GM12878 (cell line): Measurements from ENCODE around the gene C20orf144. TPM values are rescaled to one million over a fixed set of nuclear protein-coding genes. Genes with fewer than 3 reads are reported as not detected.

Experiments used
- ATAC-seq: fragments of 200-7000 bp; cut with Tn5 transposase; 3 replicates; pipeline ENCODE4 v1.9.1; 2020; ENCODE audit warnings: mild to moderate bottlenecking, moderate library complexity
- BruUV-seq: library from RNA; stranded (reverse); fragments of 400-500 nt; replicated peaks from 2 replicates; lab custom pipeline; 2021; lab: Mats Ljungman, UMichigan
- CTCF ChIA-PET: fragments of 300-600 bp; sonication (Branson Sonifier 250); formaldehyde crosslinking; extraction: SDS; loops from one replicate; lab custom pipeline; 2021; ENCODE audit warnings: inconsistent platforms; lab: Yijun Ruan, JAX
- POLR2A ChIA-PET: fragments of 350-600 bp; formaldehyde crosslinking; extraction: SDS; loops from one replicate; lab custom pipeline; 2021; ENCODE audit warnings: inconsistent platforms; lab: Charles Lee
- RAD21 ChIA-PET: fragments of 300-600 bp; sonication (Branson Sonifier 250); formaldehyde crosslinking; loops from one replicate; lab custom pipeline; 2023; ENCODE audit warnings: antibody characterized with exemption; ENCODE audit not compliant: unreplicated experiment; lab: Charles Lee
- SMC1A ChIA-PET: fragments of 300-600 bp; sonication (Branson Sonifier 250); formaldehyde crosslinking; loops from one replicate; lab custom pipeline; 2023; ENCODE audit not compliant: unreplicated experiment, uncharacterized antibody; lab: Charles Lee
- DNase-seq: peaks from one replicate; pipeline ENCODE4 v3.0.0-alpha.2; 2011; ENCODE audit warnings: low read depth, low spot score
- FAIRE-seq: peaks from 3 replicates; lab custom pipeline; 2011; peaks lifted over from hg19 to GRCh38; lab: Jason Lieb, UNC
- H2AFZ ChIP-seq: 2 replicates; pipeline ENCODE4 v1.6.0; 2011; ENCODE audit warnings: low read depth, low read length, control low read depth; ENCODE audit not compliant: control insufficient read depth
- H3K27ac ChIP-seq: 2 replicates; pipeline ENCODE4 v1.5.1; 2011; ENCODE audit warnings: control low read depth; ENCODE audit not compliant: control insufficient read depth, insufficient read depth
- H3K27me3 ChIP-seq, 2 experiments: replicated peaks in 1 of 2; 2 replicates each; pipeline versions ENCODE4 v1.6.0 to v1.6.1; 2011; ENCODE audit warnings: low read length in 1 of 2; ENCODE audit not compliant: control insufficient read depth in 2 of 2, insufficient read depth in 2 of 2
- H3K36me3 ChIP-seq, 2 experiments: 2 replicates each; pipeline ENCODE4 v1.5.1; 2011; ENCODE audit warnings: low read length in 1 of 2; ENCODE audit not compliant: control insufficient read depth in 2 of 2, insufficient read depth in 2 of 2
- H3K4me1 ChIP-seq: 2 replicates; pipeline ENCODE4 v1.6.1; 2011; ENCODE audit warnings: mild to moderate bottlenecking, low read length, moderate library complexity, mixed read lengths; ENCODE audit not compliant: control insufficient read depth, insufficient read depth
- H3K4me2 ChIP-seq: 2 replicates; pipeline ENCODE4 v1.6.0; 2011; ENCODE audit warnings: control low read depth; ENCODE audit not compliant: control insufficient read depth, insufficient read depth
- H3K4me3 ChIP-seq: fragments of 200-600 bp; sonication (generic); 2 replicates; pipeline ENCODE4 v1.5.1; 2016
- H3K79me2 ChIP-seq: 2 replicates; pipeline ENCODE4 v1.6.0; 2011; ENCODE audit warnings: low read length; ENCODE audit not compliant: control insufficient read depth, insufficient read depth
- H3K9ac ChIP-seq: 2 replicates; pipeline ENCODE4 v1.8.0; 2011; ENCODE audit warnings: low read length, control low read depth, mixed read lengths; ENCODE audit not compliant: control insufficient read depth, insufficient read depth
- H3K9me3 ChIP-seq: replicated peaks from 3 replicates; pipeline ENCODE4 v1.5.1; 2011; ENCODE audit warnings: mild to moderate bottlenecking, low read length; ENCODE audit not compliant: control insufficient read depth, insufficient read depth
- H4K20me1 ChIP-seq: 2 replicates; pipeline ENCODE4 v1.6.0; 2011; ENCODE audit not compliant: control insufficient read depth, insufficient read depth
- BACH1 ChIP-seq: fragments of 450-650 bp; IDR thresholded peaks from 2 replicates; pipeline ENCODE4 v1.6.1; 2017; ENCODE audit warnings: mild to moderate bottlenecking, borderline replicate concordance
- BHLHE40 ChIP-seq, 2 experiments: fragments of 450-650 bp in 1 of 2; IDR thresholded peaks; 2 replicates each; pipeline ENCODE4 v1.6.1; 2011 to 2017; ENCODE audit warnings: low read depth in 2 of 2, borderline replicate concordance in 1 of 2, improper control_type of control experiment in 1 of 2, low read length in 1 of 2, mild to moderate bottlenecking in 1 of 2
- LARP7 ChIP-seq: fragments of 450-650 bp; IDR thresholded peaks from 2 replicates; pipeline ENCODE4 v1.6.1; 2017; ENCODE audit warnings: mild to moderate bottlenecking
- POLR2A ChIP-seq: IDR thresholded peaks from 2 replicates; pipeline ENCODE4 v1.6.1; 2011; ENCODE audit warnings: low read depth, mild to moderate bottlenecking, low read length
- ZNF217 ChIP-seq: fragments of 450-650 bp; IDR thresholded peaks from 2 replicates; pipeline ENCODE4 v1.6.1; 2017; ENCODE audit warnings: antibody characterized with exemption, mild to moderate bottlenecking
- WGBS: methylation state at CpG from one replicate; pipeline ENCODE4 v1.1.6; 2016; ENCODE audit warnings: low lambda C conversion rate; ENCODE audit not compliant: insufficient replicate concordance, insufficient coverage; ENCODE audit errors: missing lambda C conversion rate; 5-methylcytosine and 5-hydroxymethylcytosine counted together
- in situ Hi-C: fragments of 300-500 bp; cut with MboI; formaldehyde crosslinking; loops from 9 replicates; pipeline ENCODE4 v1.14.3; 2018; ENCODE audit warnings: mixed read lengths
- intact Hi-C: fragments of 100-400 bp; cut with micrococcal nuclease; formaldehyde crosslinking; loops from one replicate; pipeline ENCODE4 v1.14.2; 2022; ENCODE audit not compliant: unreplicated experiment
- polyA plus RNA-seq, 11 experiments: library from polyadenylated mRNA; depleted of rRNA in 4 of 11; unstranded in 6 of 11; stranded (reverse) in 5 of 11; fragments of >200 nt; fragmentation: Nextera tagmentation in 4 of 11; fragmentation: Illumina TruSeq in 1 of 11; extraction: Ambion mirVana in 4 of 11; extraction: Trizol in 1 of 11; gene quantifications; 1 replicate in 1 of 11; 2 replicates in 10 of 11; pipeline versions ENCODE4 v1.2.1 to v1.2.3, GENCODE V29; 2011 to 2016; ENCODE audit warnings: inconsistent platforms in 2 of 11, missing spikeins in 2 of 11, low read depth in 1 of 11
- total RNA-seq, 4 experiments: library from RNA; depleted of rRNA in 3 of 4; stranded (reverse); fragments of >200 nt in 3 of 4; fragmentation: Illumina TruSeq in 1 of 4; extraction: Trizol in 1 of 4; gene quantifications; 2 replicates each; pipeline versions ENCODE4 v1.2.1 to v1.2.3, GENCODE V29; 2013 to 2021
- TF ChIP-seq, protein P1 (sequence below): fragments of 150-350 bp; IDR thresholded peaks from 2 replicates; pipeline ENCODE4 v1.6.1; 2016; ENCODE audit warnings: low read depth, low read length
- TF ChIP-seq, protein P2 (sequence below): fragments of 450-650 bp; IDR thresholded peaks from 2 replicates; pipeline ENCODE4 v1.6.1; 2017; ENCODE audit warnings: mild to moderate bottlenecking, moderate library complexity
- TF ChIP-seq, protein P3 (sequence below): fragments of 450-650 bp; conservative IDR thresholded peaks from 2 replicates; pipeline ENCODE4 v1.6.1; 2017; ENCODE audit warnings: mild to moderate bottlenecking, moderate library complexity

Gene C20orf144
- total and polyA plus RNA-seq, 10 of the 15 experiments (the other 5 are each of a cell fraction or from before 2014, with no cell fraction given), result 0.04 to 0.62 (median 0.23) TPM; not detected in 2

DNA sequence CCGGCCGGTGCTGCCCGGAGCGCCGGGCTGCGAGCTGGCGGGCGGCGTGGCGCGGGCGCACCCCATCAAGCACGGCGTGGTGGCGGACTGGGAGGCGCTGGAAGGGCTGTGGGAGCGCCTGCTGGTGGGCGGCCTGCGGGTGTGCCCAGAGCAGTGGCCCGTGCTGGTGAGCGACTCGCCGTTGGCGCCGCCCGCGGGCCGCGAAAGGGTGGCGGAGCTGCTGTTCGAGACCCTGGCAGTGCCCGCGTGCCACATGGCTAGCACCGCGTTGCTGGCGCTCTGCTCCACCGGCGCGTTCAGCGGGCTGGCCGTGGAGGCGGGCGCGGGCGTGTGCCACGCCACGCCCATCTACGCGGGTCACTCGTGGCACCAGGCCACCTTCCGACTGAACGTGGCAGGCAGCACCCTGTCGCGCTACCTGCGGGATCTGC, 5.1 kb downstream of the C20orf144 start:
- Histone ChIP-seq H3K27me3 (no peaks in the 10 kb centered on the region), H4K20me1 (peaks cover 4% of the 10 kb centered on the region; the same call in 1 of the 2 replicates), H3K79me2 (peaks cover 2% of the 10 kb centered on the region), H3K27ac (peak overlapping the region; percentile 65), H3K4me1 (peaks cover 29% of the 10 kb centered on the region), H3K4me3 (peak overlapping the region; percentile 75), H3K9ac (peak overlapping the region; percentile 36), H2AFZ (peak overlapping the region; percentile 39), H3K36me3 (no peaks in the 10 kb centered on the region), H3K9me3 (no peaks in the 10 kb centered on the region), H3K4me2 (peak overlapping the region; percentile 99)
- no TSS peak for BruUV-seq
- SMC1A ChIA-PET, result interaction anchor here (0.9 to 4.0 kb wide), 17 partner anchors 12 to 444 kb away, joined by 3 to 20 read pairs (median 4); partner anchors contain the start of genes CBFA2T2 and CDK5RAP1
- POLR2A ChIA-PET, result interaction anchor here (0.6 to 3.3 kb wide), 10 partner anchors 12 to 210 kb away, joined by 3 to 20 read pairs (median 4); partner anchors contain the start of genes CBFA2T2 and PXMP4
- DNase-seq, result no peak
- RAD21 ChIA-PET, result interaction anchor here (0.6 to 3.3 kb wide), 28 partner anchors 9 to 266 kb away, joined by 3 to 25 read pairs (median 4); partner anchors contain the start of genes CBFA2T2, CDK5RAP1, PXMP4 and SNTA1
- CTCF ChIA-PET, result interaction anchor here (0.5 to 4.1 kb wide), 34 partner anchors 9 to 368 kb away, joined by 3 to 43 read pairs (median 3); partner anchors contain the start of genes CBFA2T2, CDK5RAP1, CHMP4B and E2F1
- 1% methylated on average over 47 of the region's 55 CpGs for WGBS
- FAIRE-seq, result no peak
- peak; percentile 43 for ATAC-seq
- intact Hi-C loops, result loop anchor here (2.0 to 10.0 kb wide), 2 partner anchors 64 to 458 kb away; partner anchors contain the start of gene ZNF341
- in situ Hi-C loops, result no loop called here
- TF ChIP-seq ZNF217, result no peak
- TF ChIP-seq BHLHE40 (IDR thresholded peaks at IDR 0.05; ENCODE audit: borderline replicate concordance in 1 of 2, low read depth in 2 of 2, low read length in 1 of 2), result peak in 1 of 2 experiments; percentile 71; a peak in 1 of 4 replicates
- TF ChIP-seq, protein P1, sequence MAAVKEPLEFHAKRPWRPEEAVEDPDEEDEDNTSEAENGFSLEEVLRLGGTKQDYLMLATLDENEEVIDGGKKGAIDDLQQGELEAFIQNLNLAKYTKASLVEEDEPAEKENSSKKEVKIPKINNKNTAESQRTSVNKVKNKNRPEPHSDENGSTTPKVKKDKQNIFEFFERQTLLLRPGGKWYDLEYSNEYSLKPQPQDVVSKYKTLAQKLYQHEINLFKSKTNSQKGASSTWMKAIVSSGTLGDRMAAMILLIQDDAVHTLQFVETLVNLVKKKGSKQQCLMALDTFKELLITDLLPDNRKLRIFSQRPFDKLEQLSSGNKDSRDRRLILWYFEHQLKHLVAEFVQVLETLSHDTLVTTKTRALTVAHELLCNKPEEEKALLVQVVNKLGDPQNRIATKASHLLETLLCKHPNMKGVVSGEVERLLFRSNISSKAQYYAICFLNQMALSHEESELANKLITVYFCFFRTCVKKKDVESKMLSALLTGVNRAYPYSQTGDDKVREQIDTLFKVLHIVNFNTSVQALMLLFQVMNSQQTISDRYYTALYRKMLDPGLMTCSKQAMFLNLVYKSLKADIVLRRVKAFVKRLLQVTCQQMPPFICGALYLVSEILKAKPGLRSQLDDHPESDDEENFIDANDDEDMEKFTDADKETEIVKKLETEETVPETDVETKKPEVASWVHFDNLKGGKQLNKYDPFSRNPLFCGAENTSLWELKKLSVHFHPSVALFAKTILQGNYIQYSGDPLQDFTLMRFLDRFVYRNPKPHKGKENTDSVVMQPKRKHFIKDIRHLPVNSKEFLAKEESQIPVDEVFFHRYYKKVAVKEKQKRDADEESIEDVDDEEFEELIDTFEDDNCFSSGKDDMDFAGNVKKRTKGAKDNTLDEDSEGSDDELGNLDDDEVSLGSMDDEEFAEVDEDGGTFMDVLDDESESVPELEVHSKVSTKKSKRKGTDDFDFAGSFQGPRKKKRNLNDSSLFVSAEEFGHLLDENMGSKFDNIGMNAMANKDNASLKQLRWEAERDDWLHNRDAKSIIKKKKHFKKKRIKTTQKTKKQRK, result no peak
- TF ChIP-seq, protein P2, sequence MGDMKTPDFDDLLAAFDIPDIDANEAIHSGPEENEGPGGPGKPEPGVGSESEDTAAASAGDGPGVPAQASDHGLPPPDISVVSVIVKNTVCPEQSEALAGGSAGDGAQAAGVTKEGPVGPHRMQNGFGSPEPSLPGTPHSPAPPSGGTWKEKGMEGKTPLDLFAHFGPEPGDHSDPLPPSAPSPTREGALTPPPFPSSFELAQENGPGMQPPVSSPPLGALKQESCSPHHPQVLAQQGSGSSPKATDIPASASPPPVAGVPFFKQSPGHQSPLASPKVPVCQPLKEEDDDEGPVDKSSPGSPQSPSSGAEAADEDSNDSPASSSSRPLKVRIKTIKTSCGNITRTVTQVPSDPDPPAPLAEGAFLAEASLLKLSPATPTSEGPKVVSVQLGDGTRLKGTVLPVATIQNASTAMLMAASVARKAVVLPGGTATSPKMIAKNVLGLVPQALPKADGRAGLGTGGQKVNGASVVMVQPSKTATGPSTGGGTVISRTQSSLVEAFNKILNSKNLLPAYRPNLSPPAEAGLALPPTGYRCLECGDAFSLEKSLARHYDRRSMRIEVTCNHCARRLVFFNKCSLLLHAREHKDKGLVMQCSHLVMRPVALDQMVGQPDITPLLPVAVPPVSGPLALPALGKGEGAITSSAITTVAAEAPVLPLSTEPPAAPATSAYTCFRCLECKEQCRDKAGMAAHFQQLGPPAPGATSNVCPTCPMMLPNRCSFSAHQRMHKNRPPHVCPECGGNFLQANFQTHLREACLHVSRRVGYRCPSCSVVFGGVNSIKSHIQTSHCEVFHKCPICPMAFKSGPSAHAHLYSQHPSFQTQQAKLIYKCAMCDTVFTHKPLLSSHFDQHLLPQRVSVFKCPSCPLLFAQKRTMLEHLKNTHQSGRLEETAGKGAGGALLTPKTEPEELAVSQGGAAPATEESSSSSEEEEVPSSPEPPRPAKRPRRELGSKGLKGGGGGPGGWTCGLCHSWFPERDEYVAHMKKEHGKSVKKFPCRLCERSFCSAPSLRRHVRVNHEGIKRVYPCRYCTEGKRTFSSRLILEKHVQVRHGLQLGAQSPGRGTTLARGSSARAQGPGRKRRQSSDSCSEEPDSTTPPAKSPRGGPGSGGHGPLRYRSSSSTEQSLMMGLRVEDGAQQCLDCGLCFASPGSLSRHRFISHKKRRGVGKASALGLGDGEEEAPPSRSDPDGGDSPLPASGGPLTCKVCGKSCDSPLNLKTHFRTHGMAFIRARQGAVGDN, result peak; percentile 52; the same call in 1 of the 2 replicates
- peak; percentile 63 for TF ChIP-seq POLR2A
- peak; percentile 26; the same call in 1 of the 2 replicates for TF ChIP-seq BACH1
- TF ChIP-seq LARP7, result peak; percentile 22
- TF ChIP-seq, protein P3, sequence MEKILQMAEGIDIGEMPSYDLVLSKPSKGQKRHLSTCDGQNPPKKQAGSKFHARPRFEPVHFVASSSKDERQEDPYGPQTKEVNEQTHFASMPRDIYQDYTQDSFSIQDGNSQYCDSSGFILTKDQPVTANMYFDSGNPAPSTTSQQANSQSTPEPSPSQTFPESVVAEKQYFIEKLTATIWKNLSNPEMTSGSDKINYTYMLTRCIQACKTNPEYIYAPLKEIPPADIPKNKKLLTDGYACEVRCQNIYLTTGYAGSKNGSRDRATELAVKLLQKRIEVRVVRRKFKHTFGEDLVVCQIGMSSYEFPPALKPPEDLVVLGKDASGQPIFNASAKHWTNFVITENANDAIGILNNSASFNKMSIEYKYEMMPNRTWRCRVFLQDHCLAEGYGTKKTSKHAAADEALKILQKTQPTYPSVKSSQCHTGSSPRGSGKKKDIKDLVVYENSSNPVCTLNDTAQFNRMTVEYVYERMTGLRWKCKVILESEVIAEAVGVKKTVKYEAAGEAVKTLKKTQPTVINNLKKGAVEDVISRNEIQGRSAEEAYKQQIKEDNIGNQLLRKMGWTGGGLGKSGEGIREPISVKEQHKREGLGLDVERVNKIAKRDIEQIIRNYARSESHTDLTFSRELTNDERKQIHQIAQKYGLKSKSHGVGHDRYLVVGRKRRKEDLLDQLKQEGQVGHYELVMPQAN, result 0 out of 2 replicates have a peak, but pooled peaks have one; percentile 10
